ENCODE data around the gene SMIM14.
A peak's percentile ranks its signal among the peaks of the same experiment; 100 is the strongest.

SMIM14 gene

GRCh38 chr4:39528061-39528465 is 110.6 kb downstream of the SMIM14 start:
- H3K4me1 ChIP-seq (ENCODE audit: control insufficient read depth in 1 of 2, insufficient read depth in 1 of 2, low read depth in 1 of 2, low read length in 1 of 2) = peaks cover 16 to 19% of the 10 kb centered on the region in 2 experiments
- peak overlapping the region; percentile 60 for H3K27ac ChIP-seq
- H3K36me3 ChIP-seq = no peaks in the 10 kb centered on the region
- peak overlapping the region; percentile 92 to 98 for H3K4me3 ChIP-seq (ENCODE audit: low read depth in 1 of 2, low read length in 1 of 2)
- TF ChIP-seq CTCF (IDR thresholded peaks at IDR 0.05) = no peak
- H3K27me3 ChIP-seq = no peaks in the 10 kb centered on the region
- no peaks in the 10 kb centered on the region for H3K9me3 ChIP-seq

GRCh38 chr4:39527296-39528060 is 111.2 kb downstream of the SMIM14 start, which contains the start of gene UGDH:
Gene UGDH (minus strand): TSS chr4:39527439. CDS start chr4:39521512, 5,927 bp downstream.
- no peaks in the 10 kb centered on the region for H3K27me3 ChIP-seq
- peak within 1 kb of the TSS; percentile 60 for H3K27ac ChIP-seq
- TF ChIP-seq CTCF (IDR thresholded peaks at IDR 0.05) = peak; percentile 18
- no peaks in the 10 kb centered on the region for H3K36me3 ChIP-seq
- peak within 1 kb of the TSS; percentile 92 to 98 for H3K4me3 ChIP-seq (ENCODE audit: low read depth in 1 of 2, low read length in 1 of 2)
- H3K9me3 ChIP-seq = no peaks in the 10 kb centered on the region
- peaks cover 16 to 19% of the 10 kb centered on the region in 2 experiments for H3K4me1 ChIP-seq (ENCODE audit: control insufficient read depth in 1 of 2, insufficient read depth in 1 of 2, low read depth in 1 of 2, low read length in 1 of 2)

GRCh38 chr4:39526765-39527295 is 111.8 kb downstream of the SMIM14 start:
- H3K27ac ChIP-seq = peak overlapping the region; percentile 60
- no peak for TF ChIP-seq CTCF (IDR thresholded peaks at IDR 0.05)
- H3K9me3 ChIP-seq = no peaks in the 10 kb centered on the region
- H3K4me3 ChIP-seq (ENCODE audit: low read depth in 1 of 2, low read length in 1 of 2) = peak overlapping the region; percentile 92 to 98
- no peaks in the 10 kb centered on the region for H3K27me3 ChIP-seq
- no peaks in the 10 kb centered on the region for H3K36me3 ChIP-seq
- peaks cover 16 to 19% of the 10 kb centered on the region in 2 experiments for H3K4me1 ChIP-seq (ENCODE audit: control insufficient read depth in 1 of 2, insufficient read depth in 1 of 2, low read depth in 1 of 2, low read length in 1 of 2)

GRCh38 chr4:39525822-39526690 is 112.6 kb downstream of the SMIM14 start:
- peaks cover 16 to 19% of the 10 kb centered on the region in 2 experiments for H3K4me1 ChIP-seq (ENCODE audit: control insufficient read depth in 1 of 2, insufficient read depth in 1 of 2, low read depth in 1 of 2, low read length in 1 of 2)
- H3K27me3 ChIP-seq = no peaks in the 10 kb centered on the region
- H3K9me3 ChIP-seq = no peaks in the 10 kb centered on the region
- TF ChIP-seq CTCF (IDR thresholded peaks at IDR 0.05) = no peak
- peak overlapping the region; percentile 92 to 98 for H3K4me3 ChIP-seq (ENCODE audit: low read depth in 1 of 2, low read length in 1 of 2)
- no peaks in the 10 kb centered on the region for H3K36me3 ChIP-seq
- no peak overlapping the region for H3K27ac ChIP-seq

GRCh38 chr4:39524161-39524957 is 114.3 kb downstream of the SMIM14 start:
- peaks cover 16 to 19% of the 10 kb centered on the region in 2 experiments for H3K4me1 ChIP-seq (ENCODE audit: control insufficient read depth in 1 of 2, insufficient read depth in 1 of 2, low read depth in 1 of 2, low read length in 1 of 2)
- no peak overlapping the region for H3K4me3 ChIP-seq (ENCODE audit: low read depth in 1 of 2, low read length in 1 of 2)
- H3K27me3 ChIP-seq = no peaks in the 10 kb centered on the region
- H3K9me3 ChIP-seq = no peaks in the 10 kb centered on the region
- no peak overlapping the region for H3K27ac ChIP-seq
- no peaks in the 10 kb centered on the region for H3K36me3 ChIP-seq
- TF ChIP-seq CTCF (IDR thresholded peaks at IDR 0.05) = no peak

All from neutrophil (primary cell).